22Rv1 (cell line): ENCODE data around the gene TROAP.

ENCODE experiments used
- CTCF ChIP-seq: fragments of 450-650 bp; IDR thresholded peaks from 2 replicates; pipeline ENCODE4 v1.5.1; 2017; ENCODE audit warnings: mild to moderate bottlenecking
- ZFX ChIP-seq: fragments of 450-650 bp; IDR thresholded peaks from 2 replicates; pipeline ENCODE4 v1.6.1; 2017; ENCODE audit warnings: antibody characterized with exemption, borderline replicate concordance

GRCh38 chr12:49305762-49306510 lies 17.1 kb upstream of the TROAP start:
- no peak for TF ChIP-seq CTCF
- no peak for TF ChIP-seq ZFX
